HUES48 (cell line): Measurements from ENCODE around the gene CC2D2A.

Experiments
- H3K27ac ChIP-seq: one replicate; pipeline ENCODE4 v1.7.0; 2013; ENCODE audit warnings: low read depth, low read length, inconsistent platforms
- H3K27me3 ChIP-seq: 2 replicates; pipeline ENCODE4 v1.6.1; 2013; ENCODE audit warnings: mild to moderate bottlenecking, low read length; ENCODE audit not compliant: control insufficient read depth, insufficient read depth
- H3K36me3 ChIP-seq: 2 replicates; pipeline ENCODE4 v1.6.1; 2013; ENCODE audit warnings: low read length; ENCODE audit not compliant: control insufficient read depth, insufficient read depth
- H3K4me1 ChIP-seq: 2 replicates; pipeline ENCODE4 v1.6.1; 2013; ENCODE audit warnings: mild to moderate bottlenecking, low read length; ENCODE audit not compliant: control insufficient read depth, insufficient read depth
- H3K4me3 ChIP-seq: 2 replicates; pipeline ENCODE4 v1.5.1; 2013; ENCODE audit warnings: mild to moderate bottlenecking, low read depth, low read length
- H3K9ac ChIP-seq: 2 replicates; pipeline ENCODE4 v1.6.1; 2013; ENCODE audit warnings: mild to moderate bottlenecking, low read depth, low read length, moderate library complexity
- H3K9me3 ChIP-seq: 2 replicates; pipeline ENCODE4 v1.6.1; 2013; ENCODE audit warnings: low read length; ENCODE audit not compliant: control insufficient read depth, insufficient read depth

CC2D2A gene

DNA sequence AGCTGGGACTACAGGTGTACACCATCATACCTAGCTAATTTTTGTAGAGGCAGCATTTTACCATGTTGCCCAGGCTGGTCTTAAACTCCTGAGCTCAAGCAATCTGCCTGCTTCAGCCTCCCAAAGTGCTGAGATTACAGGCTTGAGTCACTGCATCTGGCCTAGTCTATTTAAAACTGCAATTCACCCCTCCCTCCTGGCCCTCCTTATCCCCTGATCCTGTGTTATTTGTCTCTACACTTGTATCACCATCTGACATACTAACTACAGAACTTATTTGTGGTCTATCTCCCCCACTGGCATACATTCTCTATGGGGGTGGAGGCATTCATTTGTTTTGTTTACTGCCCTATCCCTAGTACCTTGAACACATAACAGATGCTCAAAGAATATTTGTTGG, 23.7 kb downstream of the CC2D2A start:
- Histone ChIP-seq H3K36me3 (no peaks in the 10 kb centered on the region), H3K27me3 (no peaks in the 10 kb centered on the region), H3K9ac (no peak overlapping the region), H3K4me1 (no peaks in the 10 kb centered on the region), H3K4me3 (no peak overlapping the region), H3K9me3 (no peaks in the 10 kb centered on the region), H3K27ac (no peak overlapping the region)

- Histone ChIP-seq H3K27ac (no peak overlapping the region), H3K27me3 (no peaks in the 10 kb centered on the region), H3K4me3 (no peak overlapping the region), H3K9me3 (no peaks in the 10 kb centered on the region), H3K9ac (no peak overlapping the region), H3K36me3 (no peaks in the 10 kb centered on the region), H3K4me1 (no peaks in the 10 kb centered on the region)
Measured at GRCh38 chr4:15495621-15496020, 25.9 kb downstream of the CC2D2A start.

DNA sequence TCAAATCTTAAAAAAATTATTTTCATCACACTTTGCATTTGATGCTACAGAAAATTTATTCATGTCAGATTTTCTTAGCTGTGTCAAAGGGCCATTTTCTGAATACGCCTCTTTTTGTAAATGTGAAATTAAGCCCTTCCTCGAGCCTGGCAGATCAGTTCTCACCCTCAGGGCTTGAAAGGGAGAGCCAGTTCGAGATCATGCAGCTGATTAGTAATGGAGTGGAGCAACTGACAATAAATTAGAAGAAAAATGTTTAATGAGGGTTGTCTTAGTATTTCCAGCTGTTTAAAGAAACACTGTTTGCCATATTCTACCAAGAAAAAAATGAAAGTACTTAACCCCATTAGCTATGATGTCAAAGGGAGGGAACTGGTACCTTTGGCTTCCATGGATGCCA, 28.7 kb downstream of the CC2D2A start:
- Histone ChIP-seq H3K4me3 (no peak overlapping the region), H3K9ac (no peak overlapping the region), H3K36me3 (0 out of 2 replicates have a peak, but pooled peaks cover 3% of the 10 kb centered on the region), H3K27me3 (no peaks in the 10 kb centered on the region), H3K4me1 (peaks cover 12% of the 10 kb centered on the region), H3K9me3 (no peaks in the 10 kb centered on the region), H3K27ac (no peak overlapping the region)

DNA sequence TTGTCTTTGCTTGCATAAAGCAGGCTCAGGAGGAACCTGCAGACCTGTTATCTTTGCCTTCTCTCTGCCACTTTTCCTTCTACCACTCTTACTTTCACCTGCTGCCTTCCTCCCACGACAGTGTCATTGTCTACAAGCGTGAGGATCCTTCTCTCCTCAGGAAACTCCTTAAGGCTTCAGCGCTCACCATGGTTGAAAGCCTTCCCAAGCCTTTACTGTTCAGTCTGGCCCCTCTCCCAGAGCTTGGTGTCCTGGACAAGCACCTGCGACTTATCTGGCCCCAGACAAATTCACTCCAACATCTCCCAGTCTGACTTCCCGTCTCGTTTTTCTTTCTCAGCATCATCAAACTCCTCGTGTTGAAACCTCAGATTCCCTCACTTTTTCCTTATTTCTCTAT, 31.0 kb downstream of the CC2D2A start:
- no peak overlapping the region for H3K27ac ChIP-seq
- no peak overlapping the region for H3K4me3 ChIP-seq
- no peaks in the 10 kb centered on the region for H3K27me3 ChIP-seq
- H3K36me3 ChIP-seq = 0 out of 2 replicates have a peak, but pooled peaks cover 3% of the 10 kb centered on the region
- no peak overlapping the region for H3K9ac ChIP-seq
- no peaks in the 10 kb centered on the region for H3K9me3 ChIP-seq
- H3K4me1 ChIP-seq = peaks cover 14% of the 10 kb centered on the region

GRCh38 chr4:15501941-15502340, 32.3 kb downstream of the CC2D2A start:
- Histone ChIP-seq H3K27me3 (no peaks in the 10 kb centered on the region), H3K9me3 (no peaks in the 10 kb centered on the region), H3K9ac (no peak overlapping the region), H3K4me3 (no peak overlapping the region), H3K36me3 (0 out of 2 replicates have a peak, but pooled peaks cover 3% of the 10 kb centered on the region), H3K4me1 (peaks cover 14% of the 10 kb centered on the region), H3K27ac (peak overlapping the region; percentile 3)

DNA sequence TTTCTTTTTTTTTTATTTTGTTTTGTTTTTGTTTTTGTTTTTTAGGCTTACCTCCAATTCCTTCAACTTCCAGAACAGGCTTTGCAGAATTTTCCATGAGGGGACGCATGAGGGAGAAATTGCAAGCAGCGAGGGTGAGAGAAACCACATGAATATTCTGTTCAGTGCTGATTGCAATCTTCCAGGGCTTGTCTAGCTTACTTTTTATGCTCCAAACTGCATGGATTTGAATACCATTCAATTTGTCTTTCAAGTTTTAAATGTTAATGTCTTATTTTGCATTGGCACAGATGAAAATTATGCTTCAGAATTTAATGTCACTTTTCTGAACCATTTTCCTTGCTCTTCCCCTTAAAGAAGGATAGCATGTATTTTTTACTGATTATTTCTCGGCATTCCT, 32.7 kb downstream of the CC2D2A start:
- H3K4me3 ChIP-seq = no peak overlapping the region
- H3K9ac ChIP-seq = peak overlapping the region; percentile 24; the same call in 1 of the 2 replicates
- no peaks in the 10 kb centered on the region for H3K9me3 ChIP-seq
- H3K4me1 ChIP-seq = peaks cover 14% of the 10 kb centered on the region
- no peaks in the 10 kb centered on the region for H3K27me3 ChIP-seq
- H3K36me3 ChIP-seq = 0 out of 2 replicates have a peak, but pooled peaks cover 3% of the 10 kb centered on the region
- H3K27ac ChIP-seq = no peak overlapping the region

DNA sequence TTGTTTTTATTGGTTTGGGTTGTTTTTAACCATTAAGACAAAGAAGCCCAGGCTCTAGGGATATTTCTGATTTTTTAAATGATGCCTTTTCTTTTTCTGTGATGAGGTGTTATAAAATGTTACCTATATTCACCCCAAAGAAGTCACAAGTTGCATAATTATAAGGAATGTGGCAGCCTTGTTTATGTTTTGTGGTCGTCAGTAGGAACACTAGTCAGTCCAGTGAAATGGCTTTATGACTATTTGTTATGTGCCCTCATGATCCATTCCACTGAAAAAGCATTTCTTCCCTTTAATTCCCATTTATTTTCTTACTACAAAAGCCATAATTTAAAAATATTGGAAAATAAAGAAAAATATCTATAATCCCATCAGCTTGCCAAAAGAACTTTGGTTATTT, 34.4 kb downstream of the CC2D2A start:
- Histone ChIP-seq H3K4me1 (peaks cover 14% of the 10 kb centered on the region), H3K4me3 (no peak overlapping the region), H3K9me3 (no peaks in the 10 kb centered on the region), H3K27ac (no peak overlapping the region), H3K27me3 (no peaks in the 10 kb centered on the region), H3K36me3 (0 out of 2 replicates have a peak, but pooled peaks cover 3% of the 10 kb centered on the region), H3K9ac (no peak overlapping the region)

GRCh38 chr4:15506464-15506863, 36.8 kb downstream of the CC2D2A start:
- H3K9me3 ChIP-seq = no peaks in the 10 kb centered on the region
- H3K27me3 ChIP-seq = no peaks in the 10 kb centered on the region
- peaks cover 8% of the 10 kb centered on the region; the same call in 1 of the 2 replicates for H3K36me3 ChIP-seq
- no peak overlapping the region for H3K9ac ChIP-seq
- H3K27ac ChIP-seq = no peak overlapping the region
- no peak overlapping the region for H3K4me3 ChIP-seq
- peaks cover 14% of the 10 kb centered on the region for H3K4me1 ChIP-seq

GRCh38 chr4:15507679-15508078, 38.0 kb downstream of the CC2D2A start:
- Histone ChIP-seq H3K9ac (no peak overlapping the region), H3K36me3 (peaks cover 16% of the 10 kb centered on the region; the same call in 1 of the 2 replicates), H3K27ac (no peak overlapping the region), H3K4me3 (no peak overlapping the region), H3K4me1 (0 out of 2 replicates have a peak, but pooled peaks cover 2% of the 10 kb centered on the region), H3K27me3 (no peaks in the 10 kb centered on the region), H3K9me3 (no peaks in the 10 kb centered on the region)

DNA sequence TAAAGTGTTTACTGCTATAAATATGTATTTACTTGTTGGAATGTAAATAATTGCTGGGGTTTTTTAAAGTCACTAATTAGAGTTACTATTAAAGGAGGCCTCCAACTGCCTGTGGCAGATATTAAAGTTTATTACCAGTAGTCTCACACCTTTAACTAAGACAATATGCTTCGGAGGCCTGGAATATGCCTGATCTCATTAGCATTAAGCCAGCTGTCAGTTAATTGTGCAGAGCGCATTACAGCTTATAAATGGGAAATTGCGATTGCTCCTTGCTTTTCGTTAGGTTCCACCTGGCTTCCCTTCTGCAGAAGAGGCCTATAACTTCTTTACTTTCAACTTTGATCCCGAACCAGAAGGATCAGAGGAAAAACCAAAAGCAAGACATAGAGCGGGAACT, 41.3 kb downstream of the CC2D2A start:
- Histone ChIP-seq H3K4me3 (no peak overlapping the region), H3K27ac (no peak overlapping the region), H3K9me3 (no peaks in the 10 kb centered on the region), H3K27me3 (no peaks in the 10 kb centered on the region), H3K4me1 (no peaks in the 10 kb centered on the region), H3K9ac (no peak overlapping the region), H3K36me3 (peaks cover 13% of the 10 kb centered on the region; the same call in 1 of the 2 replicates)

DNA sequence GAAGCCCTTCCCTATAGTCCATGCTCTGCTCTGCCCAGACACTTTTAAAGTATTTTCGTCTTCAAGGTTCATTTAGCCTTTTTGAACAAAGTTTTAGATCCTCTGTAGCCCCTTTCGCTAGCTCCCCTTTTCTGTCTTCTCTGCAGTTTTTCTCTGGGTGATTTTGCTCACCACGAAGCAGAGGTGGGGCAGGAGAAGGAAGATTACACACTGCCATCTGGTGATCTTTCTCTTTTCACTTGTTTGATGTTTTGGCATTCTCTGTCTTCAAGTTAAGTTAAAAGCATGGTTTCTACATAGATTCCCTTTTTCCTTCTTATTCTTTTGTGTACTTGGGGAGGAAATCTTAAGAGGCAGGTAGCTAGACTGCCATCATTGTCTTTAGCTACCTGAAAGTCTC, 43.9 kb downstream of the CC2D2A start:
- H3K4me1 ChIP-seq = no peaks in the 10 kb centered on the region
- peaks cover 7% of the 10 kb centered on the region for H3K9me3 ChIP-seq
- H3K4me3 ChIP-seq = no peak overlapping the region
- no peak overlapping the region for H3K9ac ChIP-seq
- H3K27ac ChIP-seq = no peak overlapping the region
- peaks cover 29% of the 10 kb centered on the region; the same call in 1 of the 2 replicates for H3K36me3 ChIP-seq
- H3K27me3 ChIP-seq = no peaks in the 10 kb centered on the region
